ENCODE results near the gene SLC29A2.
A peak's percentile ranks its signal among the peaks of the same experiment; 100 is the strongest.

Gene SLC29A2

GRCh38 chr11:66366844-66367477, 4.6 kb downstream of the SLC29A2 start:
- TF ChIP-seq FOXM1 (IDR thresholded peaks at IDR 0.05; ENCODE audit: borderline replicate concordance) (no peak), SUZ12 (IDR thresholded peaks at IDR 0.05) (no peak), ZNF384 (IDR thresholded peaks at IDR 0.05) (no peak)
- ChIA-PET POLR2A (interaction anchor here (1.1 kb wide), 1 partner anchor 20 kb away, joined by 3 read pairs; no protein-coding TSS in a partner anchor), CTCF (interaction anchor here (0.6 kb wide), 1 partner anchor 18 kb away, joined by 3 read pairs; no protein-coding TSS in a partner anchor)
- DNase-seq (ENCODE audit: extremely low spot score) = no peak

DNA sequence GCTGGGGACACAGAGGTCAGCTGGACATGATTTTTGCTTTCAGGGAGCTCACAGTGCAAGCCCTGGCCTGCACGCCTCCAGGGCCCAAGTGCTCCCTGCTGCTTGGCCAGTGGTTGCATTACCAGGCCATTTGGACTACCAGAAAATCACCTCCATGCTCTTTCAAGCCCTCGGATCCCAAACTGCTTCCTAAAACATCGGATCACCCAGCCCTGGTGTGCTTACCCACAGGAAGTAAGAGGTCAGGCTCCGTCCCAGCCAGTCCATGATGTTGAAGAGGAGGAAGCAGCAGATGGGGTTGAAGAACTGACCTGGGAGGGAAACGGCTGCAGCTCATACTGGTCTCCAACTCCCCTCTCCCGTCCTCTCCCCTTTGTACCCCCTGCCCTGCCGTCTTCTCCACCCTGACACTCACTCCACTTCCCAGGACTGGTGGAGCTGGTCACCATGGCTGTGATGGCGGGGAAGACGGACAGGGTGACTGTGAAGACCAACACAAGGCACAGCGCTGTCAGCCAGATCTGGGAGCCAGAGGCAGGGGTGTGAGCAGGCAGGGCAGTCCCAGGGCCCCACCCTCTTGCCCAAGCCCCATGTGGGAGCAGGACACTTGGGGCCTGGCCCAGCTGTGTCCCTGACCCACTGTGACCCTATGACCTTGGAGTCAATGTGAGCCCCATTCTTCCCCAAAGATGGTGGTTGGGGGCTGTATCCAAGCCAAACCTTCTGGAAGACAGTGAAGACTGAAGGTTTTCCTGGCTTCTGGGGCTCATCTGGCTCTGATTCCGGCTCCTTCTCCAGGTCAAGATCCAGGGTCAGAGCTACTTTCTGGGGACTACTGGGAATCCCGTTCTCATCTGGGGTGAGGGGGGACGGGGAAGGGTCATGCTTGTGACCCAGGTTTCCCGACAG, 5.6 kb downstream of the SLC29A2 start:
- CTCF ChIA-PET = interaction anchor here (1.4 kb wide), 1 partner anchor 21 kb away, joined by 4 read pairs; no protein-coding TSS in a partner anchor
- TF ChIP-seq, protein P1, sequence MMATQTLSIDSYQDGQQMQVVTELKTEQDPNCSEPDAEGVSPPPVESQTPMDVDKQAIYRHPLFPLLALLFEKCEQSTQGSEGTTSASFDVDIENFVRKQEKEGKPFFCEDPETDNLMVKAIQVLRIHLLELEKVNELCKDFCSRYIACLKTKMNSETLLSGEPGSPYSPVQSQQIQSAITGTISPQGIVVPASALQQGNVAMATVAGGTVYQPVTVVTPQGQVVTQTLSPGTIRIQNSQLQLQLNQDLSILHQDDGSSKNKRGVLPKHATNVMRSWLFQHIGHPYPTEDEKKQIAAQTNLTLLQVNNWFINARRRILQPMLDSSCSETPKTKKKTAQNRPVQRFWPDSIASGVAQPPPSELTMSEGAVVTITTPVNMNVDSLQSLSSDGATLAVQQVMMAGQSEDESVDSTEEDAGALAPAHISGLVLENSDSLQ (IDR thresholded peaks at IDR 0.05) = no peak
- TF ChIP-seq NFRKB (IDR thresholded peaks at IDR 0.05) (no peak), FOXA1 (IDR thresholded peaks at IDR 0.05) (no peak), SUZ12 (IDR thresholded peaks at IDR 0.05) (no peak), BHLHE40 (IDR thresholded peaks at IDR 0.05; ENCODE audit: borderline replicate concordance) (no peak), HDGF (IDR thresholded peaks at IDR 0.05; ENCODE audit: borderline replicate concordance) (no peak), FOXM1 (IDR thresholded peaks at IDR 0.05; ENCODE audit: borderline replicate concordance) (no peak), LEF1 (IDR thresholded peaks at IDR 0.05; ENCODE audit: borderline replicate concordance) (no peak), CTBP1 (IDR thresholded peaks at IDR 0.05; ENCODE audit: borderline replicate concordance) (no peak), ZNF384 (IDR thresholded peaks at IDR 0.05) (no peak), SP1 (IDR thresholded peaks at IDR 0.05) (no peak), ELF4 (IDR thresholded peaks at IDR 0.05) (no peak), ARNT (IDR thresholded peaks at IDR 0.05) (no peak), FOXK2 (IDR thresholded peaks at IDR 0.05) (no peak)
- no peak for DNase-seq (ENCODE audit: extremely low spot score)
- POLR2A ChIA-PET = interaction anchor here (1.1 kb wide), 1 partner anchor 21 kb away, joined by 3 read pairs; no protein-coding TSS in a partner anchor

DNA sequence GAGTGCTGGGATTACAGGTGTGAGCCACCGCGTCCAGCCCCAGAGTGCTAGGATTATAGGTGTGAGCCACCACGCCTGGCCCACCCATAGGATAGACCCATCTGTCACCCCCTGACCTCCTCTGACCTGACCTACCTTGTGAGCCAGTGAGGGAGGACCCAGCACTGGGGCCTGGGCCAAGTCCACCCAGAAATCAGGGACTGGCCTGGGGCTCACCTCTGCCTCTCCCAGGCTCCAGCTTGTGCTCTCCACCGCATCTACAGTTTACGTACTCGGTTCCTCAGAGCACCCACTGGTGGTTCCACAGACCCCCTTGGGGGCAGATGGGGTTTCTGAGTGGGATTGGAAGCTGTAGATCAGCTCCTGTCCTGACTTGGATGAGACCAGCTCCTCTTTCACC, 6.4 kb downstream of the SLC29A2 start:
- ChIA-PET POLR2A (no interaction called here), CTCF (interaction anchor here (1.4 kb wide), 1 partner anchor 21 kb away, joined by 4 read pairs; no protein-coding TSS in a partner anchor)
- TF ChIP-seq L3MBTL2 (conservative IDR thresholded peaks at IDR 0.05) (no peak), LEF1 (IDR thresholded peaks at IDR 0.05; ENCODE audit: borderline replicate concordance) (no peak), ZNF384 (IDR thresholded peaks at IDR 0.05) (no peak), SP1 (IDR thresholded peaks at IDR 0.05) (no peak), BHLHE40 (IDR thresholded peaks at IDR 0.05; ENCODE audit: borderline replicate concordance) (no peak), FOXM1 (IDR thresholded peaks at IDR 0.05; ENCODE audit: borderline replicate concordance) (no peak), ARNT (IDR thresholded peaks at IDR 0.05) (no peak), ELF4 (IDR thresholded peaks at IDR 0.05) (no peak), SUZ12 (IDR thresholded peaks at IDR 0.05) (no peak), HDGF (IDR thresholded peaks at IDR 0.05; ENCODE audit: borderline replicate concordance) (no peak), NFRKB (IDR thresholded peaks at IDR 0.05) (no peak), TARDBP (IDR thresholded peaks at IDR 0.05) (no peak), FOXA1 (IDR thresholded peaks at IDR 0.05) (no peak)
- TF ChIP-seq, protein P1 (IDR thresholded peaks at IDR 0.05) = no peak
- no peak for DNase-seq (ENCODE audit: extremely low spot score)

DNA sequence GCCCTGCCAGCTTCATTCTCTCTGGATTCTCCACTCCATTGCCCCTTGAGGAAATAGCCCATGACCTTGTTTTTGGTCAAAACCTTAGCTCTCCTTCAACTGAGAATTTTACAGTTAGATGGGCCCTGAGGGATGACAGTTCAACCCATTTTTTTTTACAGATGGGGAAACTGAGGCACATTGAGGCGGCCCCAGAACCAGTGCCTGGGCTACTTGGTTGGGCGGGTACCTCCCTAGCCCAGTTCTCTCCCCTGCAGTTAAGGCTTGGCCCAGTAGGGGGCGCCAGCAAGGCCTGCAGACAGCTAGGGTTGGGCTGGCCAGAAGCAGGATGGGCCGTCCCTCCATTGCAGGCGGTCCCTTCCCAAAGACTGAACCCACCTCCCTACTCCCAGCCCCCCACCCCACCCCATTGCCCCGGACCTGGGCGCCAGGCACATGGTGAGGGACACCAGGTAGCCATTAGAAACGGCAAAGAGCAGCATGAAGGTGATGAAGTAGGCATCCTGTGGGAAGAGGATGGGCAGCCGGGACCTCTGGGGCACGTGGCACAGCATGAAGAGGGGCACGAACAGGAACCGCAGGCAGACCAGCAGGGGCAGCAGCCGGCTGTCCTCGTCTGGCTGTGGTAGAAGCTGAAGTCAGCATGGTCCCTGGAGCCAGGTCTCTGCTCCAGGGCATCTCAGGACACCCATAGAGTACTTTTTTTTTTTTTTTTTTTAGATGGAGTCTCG, 7.6 kb downstream of the SLC29A2 start:
- TF ChIP-seq ZNF384 (IDR thresholded peaks at IDR 0.05) = peak; percentile 39; the same call in 1 of the 2 replicates
- TF ChIP-seq SP1 (IDR thresholded peaks at IDR 0.05) = no peak
- TF ChIP-seq L3MBTL2 (conservative IDR thresholded peaks at IDR 0.05) = peak; percentile 18; the same call in 1 of the 2 replicates
- peak; percentile 85 for DNase-seq (ENCODE audit: extremely low spot score)
- POLR2A ChIA-PET = interaction anchor here (1.3 to 1.7 kb wide), 2 partner anchors 22 to 25 kb away, joined by 4 read pairs; no protein-coding TSS in a partner anchor
- CTCF ChIA-PET = interaction anchor here (0.6 to 1.5 kb wide), 10 partner anchors 16 to 892 kb away, joined by 3 to 10 read pairs (median 5); no protein-coding TSS in a partner anchor

- ChIA-PET CTCF (interaction anchor here (0.6 to 1.5 kb wide), 9 partner anchors 15 to 891 kb away, joined by 3 to 10 read pairs (median 6); no protein-coding TSS in a partner anchor), POLR2A (interaction anchor here (0.7 to 1.7 kb wide), 5 partner anchors 8 to 52 kb away, joined by 3 to 4 read pairs (median 4); partner anchors contain the start of gene SLC29A2)
- peak; percentile 4 for DNase-seq (ENCODE audit: extremely low spot score)
- no peak for TF ChIP-seq HDGF (IDR thresholded peaks at IDR 0.05; ENCODE audit: borderline replicate concordance)
- TF ChIP-seq SP1 (IDR thresholded peaks at IDR 0.05) = no peak
- no peak for TF ChIP-seq L3MBTL2 (conservative IDR thresholded peaks at IDR 0.05)
- TF ChIP-seq SUZ12 (IDR thresholded peaks at IDR 0.05) = no peak
- no peak for TF ChIP-seq ELF4 (IDR thresholded peaks at IDR 0.05)
Measured at GRCh38 chr11:66363187-66363601, 8.4 kb downstream of the SLC29A2 start.

All from HEK293T (cell line).